Heart left ventricle (tissue), 16 donors: ENCODE data around the gene PILRB. TPM values are rescaled to one million over a fixed set of nuclear protein-coding genes. Genes with fewer than 3 reads are reported as not detected.
A peak's percentile ranks its signal among the peaks of the same experiment; 100 is the strongest.
"Not testable (repeated sequence)": the region's sequence is repeated elsewhere in the genome, so short reads cannot be mapped to it uniquely, and the experiment has no call there.

ENCODE experiments used
- ATAC-seq, 4 donors: fragments of 200-7000 bp; cut with Tn5 transposase; one replicate each; pipeline ENCODE4 v1.9.1; 2020 to 2022; ENCODE audit warnings: moderate library complexity in 4 of 4, mild to moderate bottlenecking in 3 of 4, moderate number of reproducible peaks in 1 of 4
- DNase-seq, 5 donors: peaks; one replicate each; pipeline ENCODE4 v3.0.0-alpha.2; 2020
- H3K27ac ChIP-seq, 12 donors: fragments of 200-600 bp; sonication (generic) in 4 of 12; one replicate each; pipeline versions ENCODE4 v1.5.0 to v1.8.0; 2016 to 2022; ENCODE audit warnings: mild to moderate bottlenecking in 2 of 12
- H3K27me3 ChIP-seq, 9 donors: fragments of 200-600 bp; sonication (generic) in 2 of 9; one replicate each; pipeline versions ENCODE4 v1.5.1 to v1.8.0; 2016 to 2022; ENCODE audit warnings: mild to moderate bottlenecking in 3 of 9
- H3K36me3 ChIP-seq, 9 donors: fragments of 200-600 bp; sonication (generic) in 2 of 9; one replicate each; pipeline versions ENCODE4 v1.5.0 to v1.8.0; 2018 to 2022; ENCODE audit warnings: mild to moderate bottlenecking in 2 of 9
- H3K4me1 ChIP-seq, 12 donors: fragments of 200-600 bp; sonication (generic) in 4 of 12; one replicate each; pipeline versions ENCODE4 v1.5.0 to v1.8.0; 2016 to 2022; ENCODE audit warnings: mild to moderate bottlenecking in 3 of 12
- H3K4me3 ChIP-seq, 12 donors: fragments of 200-600 bp; sonication (generic) in 4 of 12; one replicate each; pipeline versions ENCODE4 v1.5.0 to v1.8.0; 2017 to 2022; ENCODE audit warnings: mild to moderate bottlenecking in 9 of 12, moderate library complexity in 4 of 12
- H3K9me3 ChIP-seq, 12 donors: fragments of 200-600 bp; sonication (generic) in 4 of 12; one replicate each; pipeline versions ENCODE4 v1.5.0 to v1.8.0; 2016 to 2022; ENCODE audit warnings: mild to moderate bottlenecking in 1 of 12
- POLR2A ChIP-seq, 2 donors: fragments of 450-650 bp; IDR thresholded peaks; one replicate each; pipeline ENCODE4 v1.6.1; 2017; ENCODE audit warnings: antibody characterized with exemption in 2 of 2, mild to moderate bottlenecking in 2 of 2, moderate library complexity in 2 of 2
- WGBS, 4 donors: extraction: QIAGEN DNeasy Blood & Tissue Kit in 2 of 4; methylation state at CpG; one replicate each; pipeline versions ENCODE4 v1.1.5 to v1.1.7; 2013 to 2018; 5-methylcytosine and 5-hydroxymethylcytosine counted together
- intact Hi-C, 10 donors: fragments of 100-400 bp; cut with DNase I; formaldehyde crosslinking; loops; one replicate each; pipeline versions ENCODE4 v1.11.1 to v1.14.2; 2022
- polyA plus RNA-seq, 2 donors: library from polyadenylated mRNA; stranded (reverse); fragments of 200-250 nt; gene quantifications; one replicate each; pipeline ENCODE4 v1.2.3, GENCODE V29; 2013
- total RNA-seq, 9 donors: library from RNA; depleted of rRNA in 2 of 9; stranded (reverse); fragments of >200 nt in 2 of 9; fragmentation: NEBNext Ultra II Directional in 3 of 9; extraction: Animal tissue kit (Norgen Biotek cat#: 25700) in 3 of 9; gene quantifications; one replicate each; pipeline versions ENCODE4 v1.1.0 to v1.2.4, GENCODE V29; 2016 to 2023
- TF ChIP-seq, protein P1 (sequence below), 12 donors: fragments of 200-600 bp; sonication (generic) in 4 of 12; IDR thresholded peaks; one replicate each; pipeline versions ENCODE4 v1.5.0 to v1.8.0; 2018 to 2022; ENCODE audit warnings: antibody characterized with exemption in 12 of 12, mild to moderate bottlenecking in 5 of 12
- donor health status: ischemic (EF 13 %, LVEDD 7.1; RV severe dilation, severe dysfunction).
- donor health status: healthy with polysubstance abuse.
- donor health status: DM: no; HTN: yes; CAD: no.
- donor health status: DM: no; HTN: no; CAD: no.
- donor health status: ischemic (EF 25% LVEDD 6.9; RV normal size, moderate dysfunction).
- donor health status: ischemic (EF 25% LVEDD 5.7; RV mildly dilated, moderate dysfunction).
- donor health status: healthy.
- donor health status: DM: yes; HTN: yes; CAD: no.
- donor health status: ischemic (EF 35%, LVEDD 5.7; RV mildly dilated, moderate dysfunction).
- donor health status: nonischemic (EF 11% LVEDD 7.7; RV severe dilation, severe dysfunction).
- donor health status: DM: yes; HTN: yes; CAD: no.
- donor health status: PGD.
- donor health status: ischemic (EF 29% LVEDD 5.4; RV normal size, mild dysfunction).
- donor health status: nonischemic (EF 23%, LVEDD 6.1; RV moderate dilation, normal function).

PILRB gene
- total and polyA plus RNA-seq, 11 donors: 6.2 to 24.2 (median 10.0) TPM

DNA sequence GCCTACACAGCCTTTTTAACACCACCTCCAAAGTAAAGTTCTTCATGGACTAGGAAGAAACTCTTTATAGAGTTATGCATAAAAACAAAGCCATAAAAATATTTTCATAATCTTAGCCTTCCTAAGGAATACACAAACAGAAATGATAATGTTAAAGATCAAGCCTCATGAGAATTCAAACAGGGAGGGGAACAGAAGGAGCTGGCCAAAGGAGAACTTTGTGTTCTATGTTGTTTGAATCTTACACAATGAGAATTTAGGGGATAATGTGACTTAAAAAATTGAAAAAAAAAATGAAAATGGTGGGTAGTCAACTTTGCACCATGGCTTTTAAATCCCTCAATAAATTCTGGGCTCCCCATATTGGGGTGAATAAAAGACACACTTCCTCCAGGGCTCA lies 9.1 kb upstream of the PILRB start:
- ATAC-seq (no peak), DNase-seq (no peak)
- no peak for TF ChIP-seq POLR2A (IDR thresholded peaks at IDR 0.05)
- TF ChIP-seq, protein P1, sequence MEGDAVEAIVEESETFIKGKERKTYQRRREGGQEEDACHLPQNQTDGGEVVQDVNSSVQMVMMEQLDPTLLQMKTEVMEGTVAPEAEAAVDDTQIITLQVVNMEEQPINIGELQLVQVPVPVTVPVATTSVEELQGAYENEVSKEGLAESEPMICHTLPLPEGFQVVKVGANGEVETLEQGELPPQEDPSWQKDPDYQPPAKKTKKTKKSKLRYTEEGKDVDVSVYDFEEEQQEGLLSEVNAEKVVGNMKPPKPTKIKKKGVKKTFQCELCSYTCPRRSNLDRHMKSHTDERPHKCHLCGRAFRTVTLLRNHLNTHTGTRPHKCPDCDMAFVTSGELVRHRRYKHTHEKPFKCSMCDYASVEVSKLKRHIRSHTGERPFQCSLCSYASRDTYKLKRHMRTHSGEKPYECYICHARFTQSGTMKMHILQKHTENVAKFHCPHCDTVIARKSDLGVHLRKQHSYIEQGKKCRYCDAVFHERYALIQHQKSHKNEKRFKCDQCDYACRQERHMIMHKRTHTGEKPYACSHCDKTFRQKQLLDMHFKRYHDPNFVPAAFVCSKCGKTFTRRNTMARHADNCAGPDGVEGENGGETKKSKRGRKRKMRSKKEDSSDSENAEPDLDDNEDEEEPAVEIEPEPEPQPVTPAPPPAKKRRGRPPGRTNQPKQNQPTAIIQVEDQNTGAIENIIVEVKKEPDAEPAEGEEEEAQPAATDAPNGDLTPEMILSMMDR (IDR thresholded peaks at IDR 0.05): no peak
- Histone ChIP-seq H3K36me3 (peaks cover 0 to 89% (median 67%) of the 10 kb centered on the region in 9 donors), H3K4me3 (no peak overlapping the region), H3K4me1 (peaks cover 0 to 11% (median 6%) of the 10 kb centered on the region in 12 donors), H3K27ac (peak overlapping the region in 2 of 12 donors; percentile 42 to 44), H3K9me3 (no peaks in the 10 kb centered on the region), H3K27me3 (no peaks in the 10 kb centered on the region)
- intact Hi-C loops: loop anchor here in 2 of 10 donors (10.0 kb wide), 3 partner anchors 134 to 214 kb away; partner anchors contain the start of genes LAMTOR4 (in 1 of the 2) and PVRIG (in 1 of the 2)

DNA sequence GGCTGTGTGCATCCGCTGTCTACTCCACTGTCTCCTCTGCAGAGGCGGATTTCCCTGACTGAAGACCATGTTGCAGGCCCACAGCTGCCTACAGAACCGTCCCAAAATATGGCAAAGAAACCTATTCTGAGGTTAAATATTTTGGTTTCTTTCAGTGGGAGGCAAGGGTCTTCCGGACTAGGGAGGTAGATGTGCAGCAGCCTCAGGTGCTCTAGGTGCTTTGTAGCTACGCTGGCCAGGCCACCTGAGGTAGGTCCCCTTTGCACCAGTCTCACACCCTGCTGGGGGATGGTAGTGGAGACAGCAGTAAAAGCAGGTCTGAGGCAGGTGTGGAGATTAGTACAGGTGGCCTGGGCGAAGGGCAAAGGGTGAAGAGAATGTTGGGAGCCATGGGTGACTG lies 8.2 kb upstream of the PILRB start:
- H3K9me3 ChIP-seq: no peaks in the 10 kb centered on the region
- H3K4me3 ChIP-seq: no peak overlapping the region
- WGBS, 4 donors: 94 to 97% (median 96%) methylated on average over 6 of the region's 6 CpGs
- TF ChIP-seq POLR2A (IDR thresholded peaks at IDR 0.05): no peak
- TF ChIP-seq, protein P1 (IDR thresholded peaks at IDR 0.05): no peak
- no peaks in the 10 kb centered on the region for H3K27me3 ChIP-seq
- H3K27ac ChIP-seq: peak overlapping the region in 1 of 12 donors; percentile 42
- H3K4me1 ChIP-seq: peaks cover 0 to 7% (median 2%) of the 10 kb centered on the region in 12 donors
- no peak for DNase-seq
- peaks cover 0 to 91% (median 77%) of the 10 kb centered on the region in 9 donors for H3K36me3 ChIP-seq
- intact Hi-C loops: loop anchor here in 3 of 10 donors (10.0 kb wide), 4 partner anchors 65 to 215 kb away; partner anchors contain the start of genes LAMTOR4 (in 1 of the 3) and PVRIG (in 1 of the 3)
- ATAC-seq: no peak

DNA sequence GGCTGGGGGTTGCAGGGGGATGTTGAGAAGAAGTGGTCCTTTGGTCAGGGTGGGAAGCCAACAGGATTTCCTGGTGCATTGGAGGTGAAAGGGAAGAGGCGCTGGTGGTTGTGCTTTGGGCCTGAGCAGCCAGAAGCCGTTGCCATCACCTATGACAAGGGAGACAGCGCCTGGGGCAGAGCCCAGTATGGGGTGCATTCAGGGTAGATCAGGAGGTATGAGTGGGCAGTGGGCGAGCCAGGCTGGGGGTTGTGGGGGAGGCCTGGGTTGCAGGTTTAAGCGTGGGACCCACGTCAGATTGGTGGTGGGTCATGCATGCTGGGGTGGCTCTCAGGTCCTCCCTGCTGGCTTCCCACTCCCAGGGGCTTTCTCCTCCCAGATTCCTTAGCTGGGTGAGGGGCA lies 6.3 kb upstream of the PILRB start:
- 84 to 92% (median 88%) methylated on average over 4 to 6 of the region's 6 CpGs for WGBS, 4 donors
- no peak for TF ChIP-seq POLR2A (IDR thresholded peaks at IDR 0.05)
- TF ChIP-seq, protein P1 (IDR thresholded peaks at IDR 0.05): no peak
- Histone ChIP-seq H3K27me3 (no peaks in the 10 kb centered on the region), H3K4me3 (no peak overlapping the region), H3K36me3 (peaks cover 0 to 97% (median 87%) of the 10 kb centered on the region in 9 donors), H3K4me1 (peaks cover 0 to 5% (median 0%) of the 10 kb centered on the region in 12 donors), H3K27ac (peak overlapping the region in 1 of 12 donors; percentile 46), H3K9me3 (no peaks in the 10 kb centered on the region)
- DNase-seq (no peak), ATAC-seq (no peak)
- intact Hi-C loops: loop anchor here in 1 of 10 donors (10.0 kb wide), 2 partner anchors 63 to 217 kb away; no protein-coding TSS in a partner anchor

DNA sequence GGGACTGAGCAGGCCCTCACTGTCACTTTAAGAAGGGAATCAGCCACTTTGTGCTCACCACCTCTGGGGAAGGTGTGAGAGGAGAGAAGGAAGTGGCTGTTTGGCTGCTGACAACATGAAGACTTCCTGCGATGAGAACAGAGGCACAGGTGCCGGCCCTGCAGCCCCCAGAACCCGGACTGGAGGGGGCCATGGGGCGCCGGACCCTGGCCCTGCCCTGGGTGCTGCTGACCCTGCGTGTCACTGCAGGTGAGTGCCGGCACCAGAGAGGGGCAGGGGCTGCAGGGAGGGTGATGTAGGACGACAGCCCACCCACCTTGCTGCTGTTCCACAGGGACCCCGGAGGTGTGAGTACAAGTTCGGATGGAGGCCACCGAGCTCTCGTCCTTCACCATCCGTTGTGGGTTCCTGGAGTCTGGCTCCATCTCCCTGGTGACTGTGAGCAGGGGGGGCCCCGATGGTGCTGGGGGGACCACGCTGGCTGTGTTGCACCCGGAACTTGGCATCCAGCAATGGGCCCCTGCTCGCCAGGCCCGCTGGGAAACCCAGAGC lies 5.6 kb upstream of the PILRB start:
- WGBS, 4 donors: 85 to 89% (median 89%) methylated on average over 9 to 18 of the region's 18 CpGs; no CpG with 5 or more reads in 1 of the 4 donors

More for the DNA sequence above, 5.6 kb upstream of the PILRB start:
- H3K4me1 ChIP-seq, H3K9me3 ChIP-seq, H3K27me3 ChIP-seq, DNase-seq: not testable (repeated sequence)
- peak in 1 of 4 donors; percentile 3 for ATAC-seq
- peak overlapping the region in 1 of 12 donors; percentile 38 for H3K4me3 ChIP-seq
- H3K27ac ChIP-seq: peak overlapping the region in 1 of 12 donors; percentile 32
- intact Hi-C loops: loop anchor here in 1 of 10 donors (10.0 kb wide), 2 partner anchors 62 to 218 kb away; no protein-coding TSS in a partner anchor
- H3K36me3 ChIP-seq: peaks cover 0 to 97% (median 87%) of the 10 kb centered on the region in 9 donors
